Measurements from ENCODE around the gene ST6GALNAC3.

ST6GALNAC3 gene

DNA sequence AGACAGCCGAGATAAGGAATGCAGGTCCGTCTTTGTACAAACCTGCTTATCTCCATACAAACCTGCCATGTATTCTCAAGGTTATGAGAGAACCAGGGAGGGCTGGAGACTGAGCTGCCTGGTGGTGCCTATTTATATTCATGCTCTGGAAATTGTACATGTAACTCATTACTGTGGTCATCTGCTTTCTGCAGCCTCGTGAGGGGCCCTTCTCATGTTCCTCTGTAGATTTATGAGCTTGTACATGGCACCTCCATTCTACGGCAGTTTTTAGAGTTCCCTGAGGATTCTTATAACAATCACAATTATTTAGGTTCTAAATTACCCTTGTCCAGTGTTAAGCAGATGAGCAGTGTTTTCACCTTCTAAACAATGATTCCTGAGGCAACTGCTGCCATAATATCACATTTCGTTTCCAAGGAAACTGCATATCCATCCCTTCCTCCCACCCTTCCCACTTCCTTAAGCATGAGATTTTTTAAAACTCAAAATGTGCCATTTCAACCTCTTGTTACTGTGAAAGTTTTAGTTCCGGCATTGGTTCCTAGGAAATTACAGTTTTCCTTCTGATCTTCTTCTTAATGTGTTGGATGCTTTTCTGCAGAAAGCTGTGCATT is 112.1 kb downstream of the ST6GALNAC3 start:
- in situ Hi-C loops (cut with MboI; ENCODE audit: low sequenced_read_pairs): no loop called here

DNA sequence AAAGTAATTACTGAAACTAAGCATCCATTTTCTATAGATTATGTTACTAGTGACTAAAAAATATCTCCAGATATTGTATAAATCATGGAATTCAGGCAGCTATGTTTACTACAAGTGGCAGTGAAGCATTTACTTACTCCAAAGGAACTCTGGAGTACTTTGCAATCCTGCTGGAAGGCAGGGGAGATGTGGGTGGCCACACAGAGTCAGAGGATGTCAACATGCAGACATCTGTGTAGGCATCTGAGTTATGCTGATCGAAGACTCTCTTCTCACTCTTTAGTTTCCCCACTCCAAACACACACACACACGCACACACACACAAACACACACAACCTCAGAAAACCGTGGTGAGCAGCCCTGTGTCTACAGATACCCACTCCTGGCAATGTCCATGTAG is 112.9 kb downstream of the ST6GALNAC3 start:
- in situ Hi-C loops (cut with MboI; ENCODE audit: low sequenced_read_pairs): no loop called here

DNA sequence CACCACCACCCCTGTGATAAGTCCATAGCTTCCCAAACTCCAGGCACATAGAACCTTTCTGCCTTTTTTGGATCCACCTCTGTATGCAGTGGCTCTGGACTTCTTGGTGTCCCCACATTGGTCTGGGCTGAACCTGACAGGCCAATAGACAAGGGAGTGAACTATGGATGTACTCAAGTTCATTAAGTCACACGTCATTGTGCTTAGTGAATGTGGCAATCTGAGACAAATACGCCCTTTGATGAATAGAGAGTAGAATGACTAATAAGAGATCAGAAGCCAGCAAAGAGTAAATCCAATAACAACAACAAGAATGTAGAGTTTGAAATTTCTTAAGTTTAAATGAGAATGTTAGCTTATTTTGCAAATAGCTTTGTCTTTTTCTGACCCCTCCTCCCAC is 114.8 kb downstream of the ST6GALNAC3 start:
- in situ Hi-C loops (cut with MboI; ENCODE audit: low sequenced_read_pairs): no loop called here

DNA sequence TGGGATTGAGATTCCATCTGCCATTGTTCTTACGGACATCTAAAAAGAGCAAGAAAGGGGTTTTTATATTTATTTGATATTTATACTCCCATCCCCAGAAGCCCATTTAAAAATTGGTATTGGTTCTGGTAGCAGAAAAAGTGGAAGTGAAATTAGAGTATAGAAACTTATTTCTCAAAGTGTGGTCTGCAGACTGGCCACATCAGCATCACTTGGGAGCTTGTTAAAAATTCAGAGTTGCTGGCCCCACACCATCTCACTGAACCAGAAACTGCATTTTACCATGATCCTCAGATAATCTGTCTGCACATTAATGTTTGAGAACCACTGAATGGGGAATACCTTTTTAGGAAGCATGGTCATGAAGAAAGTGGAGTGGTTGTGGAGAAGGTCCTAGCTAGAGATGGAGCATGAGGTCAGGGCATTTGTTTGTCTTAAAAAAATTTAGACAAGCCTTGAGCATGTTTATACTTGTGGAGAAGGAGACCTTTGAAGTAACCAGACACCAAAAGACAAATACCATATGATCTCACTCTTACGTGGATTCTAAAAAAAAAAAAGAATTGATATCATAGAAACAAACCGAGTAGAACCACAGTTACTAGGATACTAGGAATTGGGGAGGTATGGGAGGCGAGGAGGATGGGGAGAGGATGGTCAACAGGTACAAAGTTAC is 116.3 kb downstream of the ST6GALNAC3 start:
- in situ Hi-C loops (cut with MboI; ENCODE audit: low sequenced_read_pairs): no loop called here

DNA sequence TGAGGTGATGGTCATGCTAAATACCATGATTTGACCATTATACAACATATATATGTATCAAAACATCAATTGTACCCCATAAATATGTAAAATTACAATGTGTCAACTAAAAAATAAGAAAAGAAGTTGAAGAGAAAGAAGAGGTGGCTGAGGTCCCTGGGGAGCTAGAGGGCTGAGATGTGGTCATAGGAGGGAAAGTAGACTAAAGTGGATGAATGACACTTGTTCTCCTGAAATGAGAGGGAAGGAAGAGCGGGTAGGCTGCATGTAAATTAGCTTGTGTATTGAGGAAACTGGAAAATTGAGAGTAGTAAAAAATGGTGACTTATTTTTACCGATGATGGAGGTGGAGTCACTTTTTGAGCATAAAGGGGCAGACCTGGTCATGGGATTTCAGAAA is 117.0 kb downstream of the ST6GALNAC3 start:
- in situ Hi-C loops (cut with MboI; ENCODE audit: low sequenced_read_pairs): no loop called here

DNA sequence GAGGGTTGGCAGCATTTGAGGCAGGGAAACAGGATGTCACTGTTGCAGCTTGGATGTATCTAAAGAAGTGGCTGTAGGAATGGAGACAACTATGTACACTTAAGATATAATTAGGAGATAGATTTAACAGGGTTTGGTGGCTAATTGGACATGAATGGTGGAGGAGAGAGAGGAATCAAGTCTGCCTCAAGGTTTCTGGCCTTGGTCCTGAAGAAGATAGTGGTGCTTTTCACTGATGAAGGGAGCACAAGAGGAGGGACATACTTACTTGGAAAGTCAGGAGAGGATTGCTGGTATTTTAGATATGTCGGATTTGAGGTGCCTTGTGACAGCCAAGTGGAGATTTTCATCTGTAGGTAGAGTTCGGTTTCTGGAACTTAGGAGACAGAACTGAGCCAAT is 123.9 kb downstream of the ST6GALNAC3 start:
- in situ Hi-C loops (cut with MboI; ENCODE audit: low sequenced_read_pairs): no loop called here

DNA sequence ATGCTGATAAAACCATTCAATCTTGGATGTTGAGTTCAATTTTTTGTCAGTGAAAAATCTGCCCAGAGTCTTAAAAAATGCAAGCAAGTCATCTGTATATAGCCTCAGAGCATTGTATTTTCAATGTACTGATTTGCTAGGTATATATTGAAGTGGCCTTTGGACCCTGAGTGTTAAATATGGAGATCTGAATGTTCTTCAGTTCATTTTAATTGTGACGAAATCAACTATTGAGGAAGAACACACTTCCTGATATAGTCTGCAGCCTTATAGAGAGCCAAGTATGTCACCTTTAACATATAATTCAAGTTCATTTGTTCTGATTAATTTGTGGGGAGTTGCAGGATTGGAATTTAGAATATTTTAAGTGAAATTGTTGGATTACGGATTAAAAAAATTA is 128.1 kb downstream of the ST6GALNAC3 start:
- in situ Hi-C loops (cut with MboI; ENCODE audit: low sequenced_read_pairs): no loop called here

DNA sequence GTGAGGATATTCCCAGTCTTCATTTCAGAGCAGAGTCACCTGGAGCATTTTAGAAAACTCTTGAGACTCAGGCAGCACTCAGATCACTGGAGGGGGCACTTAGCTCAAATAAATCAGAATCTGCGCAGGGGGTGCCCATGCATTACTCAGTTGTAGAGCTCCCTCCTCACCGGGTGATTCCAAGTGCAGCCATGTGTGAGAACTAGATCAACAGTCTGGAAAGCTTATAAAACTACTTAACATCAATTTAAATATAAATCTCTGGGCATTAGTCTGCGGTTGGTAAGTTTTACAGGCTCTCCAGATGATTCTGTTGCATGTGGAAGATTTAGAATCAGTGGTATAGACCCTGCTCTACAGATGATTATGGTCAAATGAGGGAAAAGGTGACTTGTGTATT is 128.6 kb downstream of the ST6GALNAC3 start:
- in situ Hi-C loops (cut with MboI; ENCODE audit: low sequenced_read_pairs): no loop called here

DNA sequence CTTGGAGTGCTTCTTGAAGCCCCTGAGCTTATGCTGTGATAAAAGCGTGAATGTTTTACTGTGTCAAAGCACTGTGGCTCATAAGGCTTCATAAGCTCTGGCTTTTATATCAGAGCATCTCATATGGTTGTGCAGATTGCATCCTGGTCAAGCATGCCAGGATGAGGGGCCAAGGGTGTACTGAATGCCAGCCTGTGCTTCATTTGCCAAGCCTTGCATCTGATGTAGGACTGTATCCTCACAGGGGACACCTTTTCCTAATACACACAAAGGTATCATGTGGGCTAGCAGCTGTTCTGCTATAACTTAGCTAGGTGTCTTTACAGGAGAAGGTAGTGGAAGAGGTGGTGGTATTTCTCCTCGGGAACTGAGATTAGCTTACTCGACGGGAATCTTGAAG is 134.7 kb downstream of the ST6GALNAC3 start:
- in situ Hi-C loops (cut with MboI; ENCODE audit: low sequenced_read_pairs): no loop called here

DNA sequence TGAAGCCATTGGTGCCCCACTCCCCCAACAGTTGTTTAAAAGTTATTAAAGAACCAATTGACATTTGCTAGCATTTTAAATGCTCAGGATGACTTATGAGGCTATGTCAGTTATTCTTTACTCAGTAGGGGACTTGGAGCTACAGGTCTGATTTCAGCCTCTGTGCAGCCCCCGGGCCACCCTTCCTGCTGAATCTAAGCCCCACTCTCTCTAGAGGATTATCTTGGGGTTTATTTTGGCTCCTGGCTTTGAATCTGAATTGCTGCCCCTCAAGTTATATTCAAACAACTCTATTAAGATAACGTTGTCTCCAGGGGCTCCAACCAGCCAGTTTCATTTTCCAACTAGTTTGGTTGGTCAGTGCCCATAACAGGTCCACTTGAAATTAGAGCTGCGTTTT is 135.1 kb downstream of the ST6GALNAC3 start:
- in situ Hi-C loops (cut with MboI; ENCODE audit: low sequenced_read_pairs): no loop called here

DNA sequence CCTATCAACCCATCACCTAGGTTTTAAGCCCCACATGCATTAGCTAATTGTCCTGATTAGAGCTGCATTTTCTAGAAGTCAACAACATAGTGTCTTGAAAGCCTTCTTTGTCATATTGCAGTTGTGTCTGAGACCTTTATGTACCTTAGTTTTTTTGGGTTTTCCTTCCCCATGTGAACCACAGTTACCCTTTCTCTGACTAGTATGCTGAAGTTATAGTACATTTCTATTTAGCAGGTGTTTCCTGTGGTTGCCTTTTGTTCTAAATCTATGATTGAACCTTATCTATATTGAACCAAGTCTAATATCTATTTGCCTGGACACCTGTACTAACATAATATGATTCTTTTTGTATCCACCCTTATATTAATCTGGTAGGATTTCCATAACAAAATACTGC is 135.6 kb downstream of the ST6GALNAC3 start:
- in situ Hi-C loops (cut with MboI; ENCODE audit: low sequenced_read_pairs): no loop called here

DNA sequence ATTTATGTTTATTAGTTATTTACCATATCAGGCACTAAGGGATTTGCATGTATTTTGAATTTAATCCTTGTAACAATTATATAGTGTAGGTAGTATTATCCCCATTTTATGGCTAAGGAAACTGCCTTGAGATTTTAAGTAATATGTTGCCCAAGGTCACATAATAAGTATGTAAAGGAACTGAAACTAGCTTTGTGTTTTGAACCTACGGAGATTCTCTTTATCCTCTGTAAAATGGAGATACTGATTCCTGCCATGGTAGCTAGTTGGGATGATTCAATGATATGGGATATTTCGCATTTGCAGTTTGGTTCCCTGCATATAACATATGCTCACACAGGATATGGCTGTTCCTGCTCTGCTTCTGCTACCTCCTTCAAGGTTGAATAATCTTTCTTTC is 144.3 kb downstream of the ST6GALNAC3 start:
- in situ Hi-C loops (cut with MboI; ENCODE audit: low sequenced_read_pairs): no loop called here

DNA sequence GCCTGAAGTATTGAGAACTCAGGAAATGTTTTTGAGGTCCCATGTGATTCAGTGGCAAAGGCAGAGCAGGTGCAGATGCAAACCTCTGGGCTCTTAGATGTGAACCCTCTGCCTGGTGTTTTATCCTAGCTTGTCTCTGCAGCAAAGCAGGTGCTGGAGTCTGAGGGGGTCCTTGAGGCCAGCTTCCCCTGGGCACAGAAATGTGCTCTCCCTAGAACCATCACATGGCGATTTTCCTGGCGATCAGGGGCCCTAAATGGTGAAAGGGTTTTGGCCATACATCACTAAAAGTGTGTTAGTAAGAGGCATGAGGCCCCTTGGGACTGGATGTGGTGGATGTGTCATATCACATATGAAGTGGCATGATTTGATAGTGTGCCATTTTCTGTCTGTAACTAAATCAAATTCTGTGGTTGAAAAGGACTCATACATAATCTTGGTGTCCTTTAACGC is 144.8 kb downstream of the ST6GALNAC3 start:
- in situ Hi-C loops (cut with MboI; ENCODE audit: low sequenced_read_pairs): no loop called here

DNA sequence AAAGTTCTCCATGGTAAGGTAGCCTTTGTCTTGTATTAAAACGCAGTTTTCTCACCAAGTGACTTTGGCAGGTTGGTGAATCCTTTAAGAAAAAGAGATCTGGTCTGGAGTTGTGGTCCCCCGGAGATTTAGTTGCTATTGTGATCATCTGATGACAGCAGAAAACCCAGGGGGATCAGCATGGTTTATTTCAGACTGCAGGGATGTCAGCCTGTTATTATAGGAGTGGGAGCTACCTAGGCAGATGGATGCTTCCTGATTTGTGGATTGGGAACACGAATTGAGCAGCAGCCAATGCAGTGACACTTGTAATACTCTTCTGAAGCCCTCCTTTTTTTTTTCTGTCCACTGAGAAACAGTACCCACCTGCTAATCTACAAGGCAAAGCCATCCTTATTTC is 150.2 kb downstream of the ST6GALNAC3 start:
- in situ Hi-C loops (cut with MboI; ENCODE audit: low sequenced_read_pairs): no loop called here

DNA sequence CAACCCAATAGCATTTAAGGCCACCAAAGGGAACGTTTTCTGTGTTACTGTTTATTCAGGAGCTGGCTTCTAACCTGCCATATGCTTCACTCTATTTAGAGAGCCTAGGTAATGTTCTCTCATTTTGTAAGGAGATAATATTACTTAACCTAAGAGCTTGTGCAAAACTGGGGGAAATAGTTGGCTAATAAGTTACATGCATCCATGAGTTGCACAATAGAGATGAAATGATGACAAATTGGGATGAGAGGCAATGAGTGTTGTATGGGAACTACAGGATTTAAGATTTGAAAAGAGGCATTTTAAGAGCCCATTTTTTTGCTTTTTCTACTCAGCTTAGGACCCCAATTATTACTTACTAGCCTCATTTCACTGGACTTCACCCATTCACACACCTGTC is 151.0 kb downstream of the ST6GALNAC3 start:
- in situ Hi-C loops (cut with MboI; ENCODE audit: low sequenced_read_pairs): no loop called here

DNA sequence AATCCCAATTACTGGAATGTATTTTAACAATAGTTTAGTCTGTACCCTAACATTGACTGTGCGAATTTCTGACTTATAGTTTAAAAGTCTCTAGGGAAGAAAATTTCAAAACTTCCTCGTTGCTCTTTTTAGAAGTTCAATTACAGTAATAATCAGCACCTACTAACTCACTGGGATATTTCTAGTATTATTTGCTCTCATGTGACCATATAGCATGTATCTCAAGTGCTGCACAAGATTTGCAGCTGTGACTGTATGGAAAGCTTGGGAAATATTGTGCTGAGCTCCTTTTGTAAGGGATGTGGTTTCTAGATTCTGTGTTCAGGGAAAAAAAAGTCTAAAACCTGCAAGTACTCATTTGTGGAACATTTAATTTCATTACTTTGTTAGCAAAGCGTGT is 153.1 kb downstream of the ST6GALNAC3 start:
- in situ Hi-C loops (cut with MboI; ENCODE audit: low sequenced_read_pairs): no loop called here

DNA sequence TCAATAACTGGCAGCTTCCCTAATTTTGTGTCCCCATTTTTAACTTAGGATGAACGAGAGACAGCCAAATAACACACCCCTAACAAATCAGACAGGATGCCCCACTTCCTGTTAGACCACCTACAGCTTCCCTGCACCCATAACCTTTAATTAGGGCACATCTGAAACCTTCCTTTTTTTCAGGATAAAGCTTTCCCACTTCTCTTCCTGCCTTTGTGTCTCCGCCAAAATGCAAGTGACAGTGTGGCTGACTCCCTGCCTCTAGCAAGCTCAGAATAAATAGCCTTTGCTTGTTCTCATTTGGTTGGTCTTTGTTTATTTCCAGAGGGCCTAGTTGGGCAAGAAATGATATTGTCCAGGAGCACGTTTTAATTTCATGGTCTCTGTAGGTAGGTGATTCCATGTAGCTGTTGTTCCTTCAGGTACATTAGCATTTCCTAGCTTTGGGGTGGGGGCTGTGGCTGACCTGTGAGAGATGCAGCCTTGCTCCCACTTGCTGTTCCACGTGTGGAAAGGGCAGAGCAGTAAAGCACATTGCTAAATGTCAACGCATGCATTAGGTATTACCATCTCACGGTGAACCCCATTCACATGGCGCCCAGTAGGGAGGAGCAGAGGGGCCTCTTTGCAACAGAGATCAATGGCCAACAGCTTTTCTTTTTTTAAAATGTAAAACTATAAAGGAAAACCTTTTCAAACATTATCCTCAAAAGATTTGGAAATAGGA is 154.9 kb downstream of the ST6GALNAC3 start:
- in situ Hi-C loops (cut with MboI; ENCODE audit: low sequenced_read_pairs): no loop called here

DNA sequence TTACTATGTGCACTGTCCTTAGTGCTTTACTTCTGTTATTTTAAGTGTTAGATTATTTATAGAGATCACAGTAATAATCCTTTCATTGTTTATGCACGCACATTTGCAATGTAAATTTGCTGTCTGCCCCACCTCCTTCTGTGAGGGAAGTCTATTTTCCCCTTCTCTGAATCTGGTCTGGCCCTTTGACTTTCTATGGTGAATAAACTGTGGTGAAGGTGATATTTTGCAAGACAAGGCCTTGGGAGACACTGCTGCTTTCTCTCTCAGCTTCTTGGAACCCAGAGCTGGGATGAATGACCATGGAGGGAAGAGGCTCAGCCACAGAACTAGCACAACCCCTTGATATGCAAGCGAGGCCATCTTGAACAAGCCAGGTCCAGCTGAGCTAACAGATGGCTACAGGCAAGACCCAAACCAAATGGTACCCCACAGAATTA is 156.3 kb downstream of the ST6GALNAC3 start:
- in situ Hi-C loops (cut with MboI; ENCODE audit: low sequenced_read_pairs): no loop called here

DNA sequence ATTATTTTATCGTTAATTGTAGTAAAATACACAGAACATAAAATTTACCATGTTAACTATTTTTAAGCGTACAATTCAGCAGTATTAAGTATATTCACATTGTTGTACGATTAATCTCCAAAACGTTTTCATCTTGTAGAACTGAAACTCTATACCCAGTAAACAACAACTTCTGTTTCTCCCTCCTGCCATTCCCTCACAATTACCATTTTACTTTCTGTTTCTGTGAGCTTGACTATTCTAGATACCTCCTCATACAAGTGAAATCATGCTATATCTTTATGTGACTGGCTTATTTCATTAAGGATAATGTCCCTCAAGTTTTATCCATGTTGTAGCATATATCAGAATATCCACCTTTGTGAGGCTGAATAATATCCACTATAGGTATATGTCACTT is 156.8 kb downstream of the ST6GALNAC3 start:
- in situ Hi-C loops (cut with MboI; ENCODE audit: low sequenced_read_pairs): no loop called here

DNA sequence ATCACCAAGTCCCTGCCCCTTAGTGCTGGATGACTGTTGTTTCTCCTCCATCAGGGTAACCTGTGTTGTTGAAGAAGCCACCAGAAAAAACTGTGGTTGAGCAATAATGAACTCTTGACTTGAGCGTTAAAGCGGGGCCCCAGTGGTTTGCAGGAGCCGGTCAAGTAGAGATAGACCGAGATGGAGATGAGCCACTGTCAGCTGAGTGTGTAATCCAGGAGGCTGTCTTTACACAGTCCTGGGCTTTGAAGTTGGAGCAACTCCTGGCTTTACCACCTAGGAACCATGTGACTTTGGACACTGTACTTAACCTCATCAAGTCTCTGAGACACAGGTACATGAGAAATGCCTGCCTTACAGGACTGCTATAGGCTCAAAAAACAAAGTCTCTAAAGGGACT is 158.1 kb downstream of the ST6GALNAC3 start:
- in situ Hi-C loops (cut with MboI; ENCODE audit: low sequenced_read_pairs): no loop called here

DNA sequence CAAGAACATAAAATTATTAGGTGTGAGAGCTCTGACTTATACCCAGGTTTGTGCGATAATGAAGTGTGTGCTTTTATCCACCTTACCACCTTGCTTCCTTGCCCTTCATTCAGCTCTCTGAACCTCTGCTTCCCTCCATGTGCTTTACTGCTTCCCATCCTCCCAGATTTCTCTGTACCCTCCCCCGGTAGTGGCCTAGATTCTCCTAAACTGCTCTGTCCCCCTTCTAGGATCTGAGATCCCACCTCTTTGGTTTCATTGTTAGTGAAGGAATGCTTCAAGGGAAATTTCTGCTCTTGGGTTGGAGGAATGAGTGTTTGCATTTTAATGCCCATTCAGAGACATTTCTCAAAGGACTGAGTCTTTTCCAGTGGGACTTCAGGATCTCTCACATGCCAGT is 159.5 kb downstream of the ST6GALNAC3 start:
- in situ Hi-C loops (cut with MboI; ENCODE audit: low sequenced_read_pairs): no loop called here

DNA sequence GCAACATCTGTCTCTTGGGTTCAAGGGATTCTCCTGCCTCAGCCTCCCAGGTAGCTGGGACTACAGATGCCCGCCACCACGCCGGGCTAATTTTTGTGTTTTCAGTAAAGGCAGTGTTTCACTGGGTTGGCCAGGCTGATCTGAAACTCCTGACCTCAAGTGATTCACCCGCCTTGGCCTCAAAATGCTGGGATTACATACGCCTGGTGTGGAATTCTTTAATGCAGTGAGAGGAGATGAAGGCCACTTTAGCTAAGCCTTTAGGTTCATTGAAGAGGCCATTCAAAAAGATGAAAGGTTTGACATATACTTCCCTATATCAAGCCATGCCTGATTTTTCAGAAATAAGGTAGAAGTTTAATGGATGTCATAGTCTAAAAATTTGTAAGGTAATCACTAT is 162.7 kb downstream of the ST6GALNAC3 start:
- in situ Hi-C loops (cut with MboI; ENCODE audit: low sequenced_read_pairs): no loop called here
